ENCODE results near the gene TRIP6. TPM values are rescaled to one million over a fixed set of nuclear protein-coding genes. Genes with fewer than 3 reads are reported as not detected.

TRIP6 gene
- 8.4 TPM for total RNA-seq
- 1 to 10 TPM; 2.8 to 5.8 (median 3.5) TPM for polyA plus RNA-seq

GRCh38 chr7:100867040-100867775, at the start of gene TRIP6:
TRIP6 (plus strand) TSS chr7:100867387; CDS start chr7:100867498, 111 bp downstream.
- no peaks in the 10 kb centered on the region for H3K9me3 Mint-ChIP-seq
- DNase-seq (peak; percentile 17 to 54 (median 38)), ATAC-seq (ENCODE audit: low read depth in 2 of 2) (peak in 1 of 2 donors; percentile 40)
- H3K36me3 ChIP-seq (ENCODE audit: control insufficient read depth, insufficient read depth, low read length) = peaks cover 20% of the 10 kb centered on the region
- H3K27ac Mint-ChIP-seq = peak within 1 kb of the TSS in 2 of 3 donors; percentile 87 to 98
- peaks cover 7% of the 10 kb centered on the region for H3K36me3 Mint-ChIP-seq
- H3K4me3 ChIP-seq (ENCODE audit: low read depth, low read length) = peak within 1 kb of the TSS; percentile 32
- H3K27me3 Mint-ChIP-seq = no peaks in the 10 kb centered on the region
- peaks cover 0 to 16% (median 2%) of the 10 kb centered on the region in 4 donors for H3K4me1 Mint-ChIP-seq
- peak within 1 kb of the TSS; percentile 65 for H3K27ac ChIP-seq (ENCODE audit: insufficient read depth, low read length, poor library complexity, severe bottlenecking)
- H3K4me1 ChIP-seq (ENCODE audit: control insufficient read depth, insufficient read depth, low read length, poor library complexity, severe bottlenecking) = peaks cover 17% of the 10 kb centered on the region
- H3K4me3 Mint-ChIP-seq = peak within 1 kb of the TSS; percentile 29 to 84 (median 82)
- no peaks in the 10 kb centered on the region for H3K9me3 ChIP-seq (ENCODE audit: control insufficient read depth in 2 of 2, low read length in 2 of 2)
- H3K27me3 ChIP-seq (ENCODE audit: control insufficient read depth, insufficient read depth, low read length) = no peaks in the 10 kb centered on the region

- Histone ChIP-seq H3K9me3 (ENCODE audit: control insufficient read depth in 2 of 2, low read length in 2 of 2) (no peaks in the 10 kb centered on the region), H3K4me1 (ENCODE audit: control insufficient read depth, insufficient read depth, low read length, poor library complexity, severe bottlenecking) (no peaks in the 10 kb centered on the region), H3K27me3 (ENCODE audit: control insufficient read depth, insufficient read depth, low read length) (no peaks in the 10 kb centered on the region), H3K4me3 (ENCODE audit: low read depth, low read length) (no peak overlapping the region), H3K27ac (ENCODE audit: insufficient read depth, low read length, poor library complexity, severe bottlenecking) (no peak overlapping the region), H3K36me3 (ENCODE audit: control insufficient read depth, insufficient read depth, low read length) (no peaks in the 10 kb centered on the region)
- peaks cover 8% of the 10 kb centered on the region for H3K27me3 Mint-ChIP-seq
- no peaks in the 10 kb centered on the region for H3K9me3 Mint-ChIP-seq
- H3K4me3 Mint-ChIP-seq = no peak overlapping the region
- no peak for DNase-seq
- no peaks in the 10 kb centered on the region for H3K4me1 Mint-ChIP-seq
- H3K36me3 Mint-ChIP-seq = peaks cover 5% of the 10 kb centered on the region
- no peak for ATAC-seq (ENCODE audit: low read depth in 2 of 2)
- H3K27ac Mint-ChIP-seq = no peak overlapping the region
These were observed 48.8 kb upstream of the TRIP6 start for GRCh38 chr7:100818366-100818765.

DNA sequence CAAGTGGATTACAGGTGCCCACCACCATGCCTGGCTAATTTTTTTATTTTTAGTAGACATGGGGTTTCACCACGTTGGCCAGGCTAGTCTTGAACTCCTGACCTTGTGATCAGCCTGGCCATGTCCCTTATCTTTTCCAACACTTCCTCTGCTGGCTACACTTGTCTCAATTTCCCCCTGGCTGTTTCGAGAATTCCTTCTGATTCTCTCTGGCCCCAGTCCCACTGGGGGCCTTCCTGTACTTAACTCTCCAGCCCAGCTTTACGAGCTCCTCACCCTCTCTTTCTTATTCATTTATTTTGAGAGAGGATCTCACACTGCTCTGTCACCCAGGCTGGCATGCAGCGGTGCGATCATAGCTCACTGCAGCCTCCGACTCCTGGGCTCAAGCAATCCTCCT, 48.4 kb upstream of the TRIP6 start:
- Mint-ChIP-seq H3K4me1 (no peaks in the 10 kb centered on the region), H3K36me3 (peaks cover 5% of the 10 kb centered on the region), H3K27me3 (peaks cover 9% of the 10 kb centered on the region), H3K9me3 (no peaks in the 10 kb centered on the region), H3K4me3 (no peak overlapping the region), H3K27ac (no peak overlapping the region)
- Histone ChIP-seq H3K36me3 (ENCODE audit: control insufficient read depth, insufficient read depth, low read length) (no peaks in the 10 kb centered on the region), H3K27ac (ENCODE audit: insufficient read depth, low read length, poor library complexity, severe bottlenecking) (no peak overlapping the region), H3K9me3 (ENCODE audit: control insufficient read depth in 2 of 2, low read length in 2 of 2) (no peaks in the 10 kb centered on the region), H3K4me1 (ENCODE audit: control insufficient read depth, insufficient read depth, low read length, poor library complexity, severe bottlenecking) (no peaks in the 10 kb centered on the region), H3K4me3 (ENCODE audit: low read depth, low read length) (no peak overlapping the region), H3K27me3 (ENCODE audit: control insufficient read depth, insufficient read depth, low read length) (no peaks in the 10 kb centered on the region)
- DNase-seq (no peak), ATAC-seq (ENCODE audit: low read depth in 2 of 2) (no peak)

- Mint-ChIP-seq H3K4me1 (no peaks in the 10 kb centered on the region), H3K9me3 (no peaks in the 10 kb centered on the region), H3K4me3 (no peak overlapping the region), H3K36me3 (peaks cover 5% of the 10 kb centered on the region), H3K27me3 (peaks cover 12% of the 10 kb centered on the region), H3K27ac (no peak overlapping the region)
- Histone ChIP-seq H3K9me3 (ENCODE audit: control insufficient read depth in 2 of 2, low read length in 2 of 2) (no peaks in the 10 kb centered on the region), H3K4me1 (ENCODE audit: control insufficient read depth, insufficient read depth, low read length, poor library complexity, severe bottlenecking) (no peaks in the 10 kb centered on the region), H3K27ac (ENCODE audit: insufficient read depth, low read length, poor library complexity, severe bottlenecking) (no peak overlapping the region), H3K27me3 (ENCODE audit: control insufficient read depth, insufficient read depth, low read length) (no peaks in the 10 kb centered on the region), H3K36me3 (ENCODE audit: control insufficient read depth, insufficient read depth, low read length) (no peaks in the 10 kb centered on the region), H3K4me3 (ENCODE audit: low read depth, low read length) (no peak overlapping the region)
- no peak for ATAC-seq (ENCODE audit: low read depth in 2 of 2)
- no peak for DNase-seq
These were observed 47.6 kb upstream of the TRIP6 start for GRCh38 chr7:100819586-100819985.

DNA sequence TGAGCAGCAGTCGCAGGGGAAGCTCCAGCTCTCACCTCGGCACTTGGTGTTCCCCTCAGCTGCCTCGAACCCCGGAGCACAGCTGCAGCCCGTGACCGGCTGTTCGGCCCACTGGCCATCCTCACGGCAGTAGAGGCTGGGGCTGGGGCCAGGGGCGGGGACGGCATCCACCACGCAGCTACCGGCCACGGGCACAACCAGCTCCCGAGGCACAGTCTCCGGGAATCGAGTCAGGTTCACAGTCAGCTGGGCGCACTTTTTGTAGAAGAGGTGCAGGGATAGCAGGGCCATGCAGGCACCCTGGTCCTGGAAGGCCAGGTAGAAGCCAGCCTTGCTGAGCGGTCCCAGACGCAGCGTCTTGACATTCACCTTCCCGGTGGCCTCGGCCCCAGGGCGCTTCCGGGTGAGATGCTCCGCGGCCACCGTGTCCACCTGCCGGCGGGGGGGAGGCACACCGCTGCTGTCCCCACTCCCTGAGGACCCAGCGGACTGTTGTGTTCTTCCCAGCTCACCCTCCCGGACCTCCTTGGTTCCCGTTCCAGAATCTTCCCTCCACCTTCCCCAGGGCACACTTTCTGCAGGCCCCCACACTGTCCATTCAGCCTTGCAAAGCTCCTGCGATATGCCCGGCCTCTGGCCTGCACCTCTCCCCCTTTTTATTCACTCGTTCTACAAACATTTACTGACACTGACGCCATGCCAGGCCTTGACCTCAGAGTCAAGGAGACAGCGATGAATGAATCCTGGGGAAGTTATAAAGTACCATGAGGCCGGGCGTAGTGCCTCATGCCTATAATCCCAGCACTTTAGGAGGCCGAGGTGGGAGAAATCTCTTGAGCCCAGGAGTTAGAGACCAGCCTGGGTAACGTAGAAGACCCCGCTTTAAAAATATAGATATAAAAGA, 44.7 kb upstream of the TRIP6 start:
- H3K36me3 ChIP-seq (ENCODE audit: control insufficient read depth, insufficient read depth, low read length) = no peaks in the 10 kb centered on the region
- H3K4me3 Mint-ChIP-seq = no peak overlapping the region
- peaks cover 9% of the 10 kb centered on the region for H3K4me1 ChIP-seq (ENCODE audit: control insufficient read depth, insufficient read depth, low read length, poor library complexity, severe bottlenecking)
- H3K27ac Mint-ChIP-seq = no peak overlapping the region
- ATAC-seq (ENCODE audit: low read depth in 2 of 2) (no peak), DNase-seq (no peak)
- no peaks in the 10 kb centered on the region for H3K36me3 Mint-ChIP-seq
- H3K9me3 Mint-ChIP-seq = peaks cover 0 to 2% (median 0%) of the 10 kb centered on the region in 7 donors
- H3K27me3 Mint-ChIP-seq = peaks cover 31% of the 10 kb centered on the region
- no peak overlapping the region for H3K27ac ChIP-seq (ENCODE audit: insufficient read depth, low read length, poor library complexity, severe bottlenecking)
- H3K4me1 Mint-ChIP-seq = peaks cover 0 to 12% (median 7%) of the 10 kb centered on the region in 4 donors
- peaks cover 6% of the 10 kb centered on the region for H3K27me3 ChIP-seq (ENCODE audit: control insufficient read depth, insufficient read depth, low read length)
- no peak overlapping the region for H3K4me3 ChIP-seq (ENCODE audit: low read depth, low read length)
- no peaks in the 10 kb centered on the region for H3K9me3 ChIP-seq (ENCODE audit: control insufficient read depth in 2 of 2, low read length in 2 of 2)

DNA sequence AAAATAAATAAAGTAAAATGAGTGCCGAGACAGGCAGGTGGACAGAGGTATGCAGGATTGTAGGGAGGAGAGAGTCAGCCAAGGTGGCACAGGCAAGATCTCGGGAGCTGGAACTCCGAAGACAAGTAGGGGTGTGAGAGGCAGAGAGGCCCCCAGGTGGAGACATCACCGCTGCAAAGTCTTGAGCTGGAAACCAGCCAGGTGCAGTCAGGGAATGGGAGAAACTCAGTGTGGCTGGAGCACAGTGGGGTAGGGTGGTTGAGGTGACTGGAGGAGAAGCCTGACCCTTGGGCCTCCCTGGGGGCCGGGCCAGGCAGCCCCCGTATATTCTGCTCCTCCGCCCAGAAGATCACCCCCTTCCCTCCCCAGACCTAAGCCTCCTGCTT, 44.1 kb upstream of the TRIP6 start:
- peaks cover 15% of the 10 kb centered on the region for H3K4me1 ChIP-seq (ENCODE audit: control insufficient read depth, insufficient read depth, low read length, poor library complexity, severe bottlenecking)
- H3K36me3 ChIP-seq (ENCODE audit: control insufficient read depth, insufficient read depth, low read length) = no peaks in the 10 kb centered on the region
- H3K9me3 ChIP-seq (ENCODE audit: control insufficient read depth in 2 of 2, low read length in 2 of 2) = no peaks in the 10 kb centered on the region
- Mint-ChIP-seq H3K4me3 (no peak overlapping the region), H3K27me3 (peaks cover 36% of the 10 kb centered on the region), H3K36me3 (no peaks in the 10 kb centered on the region), H3K4me1 (peaks cover 0 to 16% (median 11%) of the 10 kb centered on the region in 4 donors), H3K27ac (no peak overlapping the region), H3K9me3 (peaks cover 0 to 2% (median 0%) of the 10 kb centered on the region in 7 donors)
- no peak overlapping the region for H3K4me3 ChIP-seq (ENCODE audit: low read depth, low read length)
- DNase-seq = no peak
- H3K27ac ChIP-seq (ENCODE audit: insufficient read depth, low read length, poor library complexity, severe bottlenecking) = no peak overlapping the region
- peaks cover 6% of the 10 kb centered on the region for H3K27me3 ChIP-seq (ENCODE audit: control insufficient read depth, insufficient read depth, low read length)
- no peak for ATAC-seq (ENCODE audit: low read depth in 2 of 2)

DNA sequence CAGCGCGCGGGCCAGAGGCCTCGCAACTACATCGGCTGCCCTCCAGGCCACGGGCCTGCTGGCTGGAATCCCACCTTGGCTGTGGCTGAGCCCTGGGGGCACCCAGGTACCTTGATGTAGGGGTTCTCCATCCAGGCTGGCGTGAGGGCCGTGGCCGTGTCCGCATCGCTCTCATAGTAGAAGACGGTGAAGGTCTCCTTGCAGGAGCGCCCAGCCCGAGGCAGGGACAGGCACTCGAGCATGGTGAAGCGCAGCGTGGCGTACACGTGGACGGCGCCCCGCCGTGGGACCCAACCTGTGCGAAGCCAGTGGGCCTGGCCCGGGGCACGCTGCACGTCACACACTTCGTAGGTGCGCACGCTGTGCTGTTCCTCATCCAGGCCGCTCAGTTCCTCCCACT, 43.7 kb upstream of the TRIP6 start:
- Mint-ChIP-seq H3K4me1 (peaks cover 0 to 18% (median 11%) of the 10 kb centered on the region in 4 donors), H3K36me3 (no peaks in the 10 kb centered on the region), H3K27me3 (peaks cover 40% of the 10 kb centered on the region), H3K4me3 (peak overlapping the region in 1 of 4 donors; percentile 32), H3K9me3 (peaks cover 0 to 2% (median 0%) of the 10 kb centered on the region in 7 donors), H3K27ac (no peak overlapping the region)
- no peaks in the 10 kb centered on the region for H3K36me3 ChIP-seq (ENCODE audit: control insufficient read depth, insufficient read depth, low read length)
- peaks cover 18% of the 10 kb centered on the region for H3K4me1 ChIP-seq (ENCODE audit: control insufficient read depth, insufficient read depth, low read length, poor library complexity, severe bottlenecking)
- no peaks in the 10 kb centered on the region for H3K9me3 ChIP-seq (ENCODE audit: control insufficient read depth in 2 of 2, low read length in 2 of 2)
- DNase-seq (no peak), ATAC-seq (ENCODE audit: low read depth in 2 of 2) (no peak)
- peaks cover 6% of the 10 kb centered on the region for H3K27me3 ChIP-seq (ENCODE audit: control insufficient read depth, insufficient read depth, low read length)
- no peak overlapping the region for H3K4me3 ChIP-seq (ENCODE audit: low read depth, low read length)
- H3K27ac ChIP-seq (ENCODE audit: insufficient read depth, low read length, poor library complexity, severe bottlenecking) = no peak overlapping the region
